HUES64 (cell line): Measurements from ENCODE around the gene SLC38A7. TPM values are rescaled to one million over a fixed set of nuclear protein-coding genes. Genes with fewer than 3 reads are reported as not detected.

Source experiments
- H3K27ac ChIP-seq: 2 replicates; pipeline ENCODE4 v1.7.0; 2013; ENCODE audit warnings: low read depth, low read length, inconsistent platforms
- H3K27me3 ChIP-seq: 2 replicates; pipeline ENCODE4 v1.6.1; 2013; ENCODE audit warnings: mild to moderate bottlenecking, low read length; ENCODE audit not compliant: insufficient read depth
- H3K36me3 ChIP-seq: 2 replicates; pipeline ENCODE4 v1.6.1; 2013; ENCODE audit warnings: mild to moderate bottlenecking, low read length; ENCODE audit not compliant: insufficient read depth
- H3K4me1 ChIP-seq: 2 replicates; pipeline ENCODE4 v1.6.1; 2013; ENCODE audit warnings: mild to moderate bottlenecking, low read length, moderate library complexity; ENCODE audit not compliant: insufficient read depth
- H3K4me3 ChIP-seq: 2 replicates; pipeline ENCODE4 v1.5.1; 2013; ENCODE audit warnings: mild to moderate bottlenecking, low read length, moderate library complexity
- H3K9ac ChIP-seq: 2 replicates; pipeline ENCODE4 v1.6.1; 2013; ENCODE audit warnings: mild to moderate bottlenecking, low read depth, low read length
- H3K9me3 ChIP-seq: 2 replicates; pipeline ENCODE4 v1.6.1; 2013; ENCODE audit warnings: low read depth, low read length; ENCODE audit not compliant: insufficient read depth
- WGBS: fragments of 150-250, 120-280 bp; methylation state at CpG from one replicate; pipeline ENCODE4 v1.1.7; 2013; ENCODE audit warnings: missing lambda C conversion rate; 5-methylcytosine and 5-hydroxymethylcytosine counted together
- polyA plus RNA-seq, 2 experiments: library from polyadenylated mRNA; stranded (reverse); fragments of 50-300 nt; gene quantifications; one replicate each; pipeline ENCODE4 v1.2.3, GENCODE V29; 2013

The SLC38A7 gene
- polyA plus RNA-seq (2013, experiment 1 of 2), result 17.3 TPM
- polyA plus RNA-seq (2013, experiment 2 of 2), result 15.7 TPM

GRCh38 chr16:58684354-58685083 is at the start of gene SLC38A7:
SLC38A7 (minus strand) TSS chr16:58684770; CDS start chr16:58680126, 4,644 bp downstream.
- 10% methylated on average over 41 of the region's 41 CpGs for WGBS
- peak within 1 kb of the TSS; percentile 91 for H3K4me3 ChIP-seq
- no peak within 1 kb of the TSS; the same call in 1 of the 2 replicates for H3K27ac ChIP-seq

GRCh38 chr16:58733671-58734458 is 49.3 kb upstream of the SLC38A7 start, which contains the start of gene GOT2:
GOT2 (minus strand) TSS chr16:58734316; CDS start chr16:58734228, 88 bp downstream.
- peaks cover 13% of the 10 kb centered on the region; the same call in 1 of the 2 replicates for H3K4me1 ChIP-seq
- peak within 1 kb of the TSS; percentile 84 for H3K4me3 ChIP-seq
- H3K27ac ChIP-seq, result peak within 1 kb of the TSS; percentile 44; the same call in 1 of the 2 replicates
- H3K27me3 ChIP-seq, result no peaks in the 10 kb centered on the region
- peaks cover 12% of the 10 kb centered on the region; the same call in 1 of the 2 replicates for H3K36me3 ChIP-seq
- 1% methylated on average over 68 of the region's 68 CpGs for WGBS
- H3K9ac ChIP-seq, result peak within 1 kb of the TSS; percentile 86
- no peaks in the 10 kb centered on the region for H3K9me3 ChIP-seq

More at GRCh38 chr16:58684354-58685083, at the start of gene SLC38A7:
- Histone ChIP-seq H3K9ac (peak within 1 kb of the TSS; percentile 87), H3K9me3 (no peaks in the 10 kb centered on the region), H3K4me1 (no peaks in the 10 kb centered on the region), H3K36me3 (peaks cover 9% of the 10 kb centered on the region), H3K27me3 (no peaks in the 10 kb centered on the region)

DNA sequence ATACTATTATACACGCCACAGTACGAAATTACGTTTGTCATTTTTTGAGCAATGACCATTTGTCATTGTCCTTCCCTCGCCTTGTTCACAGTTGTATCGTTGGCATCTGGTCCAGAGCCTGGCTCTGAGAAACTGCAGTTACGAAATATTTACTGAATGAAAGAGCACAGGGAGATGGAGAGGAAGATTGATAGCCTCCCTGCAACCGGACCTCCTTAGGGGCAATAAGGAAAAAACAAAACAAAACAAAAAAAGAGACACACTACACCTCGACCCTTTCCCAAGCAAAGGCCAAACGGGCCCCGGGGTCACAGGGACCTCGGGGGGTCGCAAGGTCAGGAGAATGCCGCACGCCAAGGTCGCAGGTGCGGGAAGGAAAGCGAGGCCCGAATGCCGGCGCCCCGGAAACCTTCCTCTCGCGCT is 48.7 kb upstream of the SLC38A7 start:
- Histone ChIP-seq H3K4me1 (peaks cover 13% of the 10 kb centered on the region; the same call in 1 of the 2 replicates), H3K9me3 (no peaks in the 10 kb centered on the region), H3K36me3 (peaks cover 15% of the 10 kb centered on the region), H3K27me3 (no peaks in the 10 kb centered on the region), H3K4me3 (peak overlapping the region; percentile 84), H3K27ac (no peak overlapping the region), H3K9ac (peak overlapping the region; percentile 86)
- WGBS, result 6% methylated on average over 23 of the region's 23 CpGs

- H3K4me3 ChIP-seq, result peak overlapping the region; percentile 84
- H3K9me3 ChIP-seq, result no peaks in the 10 kb centered on the region
- no peaks in the 10 kb centered on the region for H3K27me3 ChIP-seq
- H3K27ac ChIP-seq, result no peak overlapping the region
- peaks cover 13% of the 10 kb centered on the region; the same call in 1 of the 2 replicates for H3K4me1 ChIP-seq
- WGBS, result 56% methylated on average over 9 of the region's 9 CpGs
- H3K36me3 ChIP-seq, result peaks cover 20% of the 10 kb centered on the region
- peak overlapping the region; percentile 86 for H3K9ac ChIP-seq
These were observed 48.1 kb upstream of the SLC38A7 start for GRCh38 chr16:58732545-58733247.

DNA sequence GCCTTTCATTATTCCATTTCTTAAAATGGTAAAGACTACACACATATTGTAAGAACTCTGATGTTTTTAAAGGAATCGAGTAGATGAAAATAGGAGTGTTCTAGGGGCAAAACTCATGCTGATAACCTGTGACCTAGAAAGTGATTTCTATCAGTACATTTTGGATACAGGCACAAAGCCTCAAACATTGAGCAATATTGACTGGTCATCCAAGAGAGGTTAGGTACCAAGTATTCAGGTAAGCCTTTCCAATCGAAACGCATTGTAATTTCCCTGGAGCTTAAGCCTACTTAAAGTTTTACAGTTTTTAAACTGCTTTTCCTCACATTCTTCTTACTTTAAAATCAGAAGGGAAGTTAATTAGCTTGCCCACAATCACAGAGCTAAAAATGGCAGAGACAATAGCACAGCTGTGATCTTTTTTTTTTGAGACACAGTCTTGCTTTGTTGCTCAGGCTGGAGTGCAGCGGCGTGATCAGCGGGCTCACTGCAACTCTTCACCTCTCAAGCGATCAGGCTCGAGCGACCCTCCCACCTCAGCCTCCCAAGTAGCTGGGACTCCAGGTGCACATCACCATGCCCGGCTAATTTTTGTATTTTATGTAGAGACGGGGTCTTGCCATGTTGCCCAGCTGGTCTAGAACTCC is 46.3 kb upstream of the SLC38A7 start:
- no peak overlapping the region for H3K4me3 ChIP-seq
- H3K9ac ChIP-seq, result no peak overlapping the region
- H3K9me3 ChIP-seq, result no peaks in the 10 kb centered on the region
- peaks cover 24% of the 10 kb centered on the region for H3K36me3 ChIP-seq
- 94% methylated on average over 11 of the region's 11 CpGs for WGBS
- no peak overlapping the region for H3K27ac ChIP-seq
- H3K27me3 ChIP-seq, result no peaks in the 10 kb centered on the region
- peaks cover 13% of the 10 kb centered on the region; the same call in 1 of the 2 replicates for H3K4me1 ChIP-seq

GRCh38 chr16:58727796-58728568 is 43.4 kb upstream of the SLC38A7 start:
- Histone ChIP-seq H3K4me1 (peaks cover 11% of the 10 kb centered on the region; the same call in 1 of the 2 replicates), H3K9me3 (no peaks in the 10 kb centered on the region), H3K36me3 (peaks cover 36% of the 10 kb centered on the region), H3K27ac (no peak overlapping the region), H3K4me3 (no peak overlapping the region), H3K27me3 (no peaks in the 10 kb centered on the region), H3K9ac (no peak overlapping the region)
- 97% methylated on average over 9 of the region's 9 CpGs for WGBS

GRCh38 chr16:58727028-58727781 is 42.6 kb upstream of the SLC38A7 start:
- Histone ChIP-seq H3K4me1 (0 out of 2 replicates have a peak, but pooled peaks cover 3% of the 10 kb centered on the region), H3K9ac (no peak overlapping the region), H3K9me3 (no peaks in the 10 kb centered on the region), H3K36me3 (peaks cover 42% of the 10 kb centered on the region), H3K4me3 (no peak overlapping the region), H3K27ac (no peak overlapping the region), H3K27me3 (no peaks in the 10 kb centered on the region)
- WGBS, result 90% methylated on average over 9 of the region's 9 CpGs

DNA sequence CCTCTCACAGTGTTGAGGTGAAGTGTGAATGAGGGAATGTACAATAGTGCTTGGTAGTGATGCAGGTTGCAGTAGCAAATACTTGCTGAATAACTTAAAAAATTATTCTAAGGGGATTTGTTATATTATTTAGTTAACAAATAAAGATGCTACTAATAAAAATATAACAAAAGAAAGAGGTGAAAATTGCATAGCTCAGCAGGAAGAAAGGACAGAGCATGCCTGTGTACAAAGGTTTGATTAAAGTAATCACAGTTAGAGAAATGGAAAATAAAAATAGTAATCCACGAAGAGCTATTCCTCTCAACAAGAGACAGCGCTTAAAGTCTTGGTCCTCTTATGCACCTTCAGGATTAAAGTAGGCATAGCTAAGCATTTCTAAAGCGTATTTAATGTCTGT is 38.5 kb upstream of the SLC38A7 start:
- Histone ChIP-seq H3K36me3 (peaks cover 65% of the 10 kb centered on the region), H3K27me3 (no peaks in the 10 kb centered on the region), H3K4me3 (no peak overlapping the region), H3K27ac (no peak overlapping the region), H3K4me1 (no peaks in the 10 kb centered on the region), H3K9ac (no peak overlapping the region), H3K9me3 (no peaks in the 10 kb centered on the region)
- WGBS, result 84% methylated on average over 3 of the region's 3 CpGs

DNA sequence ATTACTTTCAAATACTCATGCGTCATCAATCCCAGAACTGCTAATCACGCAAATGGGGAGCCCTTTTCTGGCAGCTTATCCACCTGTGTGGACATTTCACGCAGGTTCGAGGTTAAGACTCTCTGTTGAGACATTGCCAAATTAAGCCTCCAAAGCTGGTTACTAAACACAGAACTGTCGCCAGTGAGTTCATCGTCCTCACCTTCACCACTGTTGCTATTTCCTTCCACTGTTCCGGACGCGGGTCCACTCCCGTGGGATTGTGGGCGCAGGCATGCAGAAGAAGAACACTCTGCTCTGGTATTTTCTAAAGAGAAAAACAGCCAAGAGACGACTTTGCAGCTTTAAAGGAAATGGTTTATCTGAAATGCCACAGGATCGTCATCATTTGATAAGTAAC is 33.4 kb upstream of the SLC38A7 start:
- peaks cover 94% of the 10 kb centered on the region for H3K36me3 ChIP-seq
- no peak overlapping the region for H3K4me3 ChIP-seq
- no peak overlapping the region for H3K27ac ChIP-seq
- H3K27me3 ChIP-seq, result no peaks in the 10 kb centered on the region
- no peaks in the 10 kb centered on the region for H3K9me3 ChIP-seq
- WGBS, result 95% methylated on average over 13 of the region's 13 CpGs
- no peak overlapping the region for H3K9ac ChIP-seq
- H3K4me1 ChIP-seq, result no peaks in the 10 kb centered on the region
